NOMO-1 treated with dmso at 0.1 percent for 144 hours (cell line): ENCODE data around the gene TOR4A.

Experiments
- DNase-seq: peaks from one replicate; lab custom pipeline; 2025; ENCODE audit not compliant: unreplicated experiment; lab: John Stamatoyannopoulos, UW

Gene TOR4A

GRCh38 chr9:137305060-137305797 is 27.7 kb downstream of the TOR4A start:
- no peak for DNase-seq

DNA sequence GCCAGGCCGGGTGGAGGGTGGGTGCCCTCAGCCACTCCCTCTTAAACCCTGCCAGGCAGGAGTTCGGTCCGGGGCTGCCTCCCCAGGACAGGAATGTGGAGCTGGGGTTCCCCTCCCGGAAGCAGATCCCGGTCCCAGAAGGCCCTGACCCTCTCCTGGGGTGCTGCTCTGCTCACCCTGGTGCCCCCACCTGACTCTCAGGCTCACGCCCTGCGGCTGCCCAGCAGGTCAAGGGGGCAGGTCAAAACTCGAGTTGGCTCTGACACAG is 28.2 kb downstream of the TOR4A start:
- DNase-seq = no peak

- no peak for DNase-seq
Measured at GRCh38 chr9:137306066-137306849, 28.7 kb downstream of the TOR4A start.

- DNase-seq = no peak
Measured at GRCh38 chr9:137306850-137307254, 29.3 kb downstream of the TOR4A start.

- no peak for DNase-seq
Measured at GRCh38 chr9:137307255-137308056, 29.9 kb downstream of the TOR4A start.

DNA sequence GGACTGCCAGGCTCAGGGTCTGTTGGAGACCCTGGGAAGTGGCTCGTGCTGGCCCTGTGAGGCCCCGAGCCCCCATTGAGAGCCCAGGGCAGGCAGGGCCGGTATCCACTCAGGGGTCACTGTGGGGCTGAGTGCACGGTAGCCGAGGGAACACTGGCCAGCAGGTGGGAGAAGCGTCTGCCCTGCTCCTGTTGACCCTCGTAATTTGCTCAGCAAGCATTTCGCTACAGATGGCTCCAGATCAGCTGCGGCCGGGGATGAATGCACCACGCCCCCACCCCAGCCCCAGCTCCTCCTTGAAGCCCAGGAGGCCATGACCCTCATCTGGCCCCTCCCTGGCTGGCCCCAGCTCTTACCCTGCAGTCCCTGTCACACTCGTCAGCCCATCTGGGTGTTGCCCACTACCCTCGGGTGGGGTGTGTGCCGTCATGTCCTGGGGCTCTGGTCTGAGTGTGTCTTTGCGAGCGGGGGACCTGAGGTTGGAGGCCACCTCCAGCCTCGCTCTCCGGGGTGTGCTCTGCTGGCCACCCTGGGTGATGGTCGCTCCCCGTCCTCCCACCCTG is 30.6 kb downstream of the TOR4A start:
- no peak for DNase-seq

GRCh38 chr9:137309368-137310188 is 32.1 kb downstream of the TOR4A start:
- no peak for DNase-seq

GRCh38 chr9:137310189-137311052 is 32.9 kb downstream of the TOR4A start:
- DNase-seq = no peak

GRCh38 chr9:137311171-137311985 is 33.9 kb downstream of the TOR4A start:
- DNase-seq = no peak

DNA sequence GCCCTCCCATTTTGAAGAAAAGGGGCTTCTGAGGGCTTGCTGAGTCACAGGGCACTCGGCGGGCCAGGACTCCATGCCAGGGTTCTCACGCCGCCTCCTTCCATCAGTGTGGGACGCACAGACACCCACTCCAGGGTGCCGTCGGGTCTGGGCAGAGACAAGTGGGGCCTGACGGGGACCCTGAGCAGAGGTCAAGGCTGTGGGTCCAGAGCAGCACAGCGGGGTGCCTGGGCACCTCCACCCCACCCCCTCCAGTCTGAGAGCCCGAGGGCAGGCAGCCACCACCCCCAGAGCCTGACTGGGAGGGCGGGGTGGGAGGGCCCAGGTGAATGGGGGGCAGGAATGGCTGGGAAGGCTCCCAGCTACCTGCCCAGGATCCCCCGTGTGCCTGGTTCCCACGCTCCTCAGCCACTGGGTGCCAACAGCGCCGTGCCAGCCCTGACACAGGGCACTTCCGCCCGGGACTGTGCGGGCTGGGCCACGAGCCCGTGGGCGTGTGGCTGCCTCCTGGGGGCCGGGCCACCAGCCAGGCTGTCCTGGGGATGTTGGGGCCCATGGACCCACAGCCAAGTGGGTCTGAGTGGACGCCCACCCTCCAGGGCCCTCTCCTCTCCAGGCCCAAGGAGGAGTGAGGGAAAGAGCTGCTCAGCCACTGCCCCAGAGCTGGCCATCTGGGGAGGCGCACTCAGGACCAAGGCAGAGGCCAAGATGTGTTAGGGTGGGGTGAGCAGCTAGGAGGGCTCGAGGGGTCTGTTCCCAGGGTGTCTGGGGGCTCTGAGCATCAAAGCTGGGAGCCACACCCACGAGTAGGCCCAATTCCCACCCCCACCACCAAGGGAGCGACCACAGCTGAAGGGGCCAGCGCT is 34.7 kb downstream of the TOR4A start:
- no peak for DNase-seq

- no peak for DNase-seq
Measured at GRCh38 chr9:137312852-137313325, 35.4 kb downstream of the TOR4A start.

DNA sequence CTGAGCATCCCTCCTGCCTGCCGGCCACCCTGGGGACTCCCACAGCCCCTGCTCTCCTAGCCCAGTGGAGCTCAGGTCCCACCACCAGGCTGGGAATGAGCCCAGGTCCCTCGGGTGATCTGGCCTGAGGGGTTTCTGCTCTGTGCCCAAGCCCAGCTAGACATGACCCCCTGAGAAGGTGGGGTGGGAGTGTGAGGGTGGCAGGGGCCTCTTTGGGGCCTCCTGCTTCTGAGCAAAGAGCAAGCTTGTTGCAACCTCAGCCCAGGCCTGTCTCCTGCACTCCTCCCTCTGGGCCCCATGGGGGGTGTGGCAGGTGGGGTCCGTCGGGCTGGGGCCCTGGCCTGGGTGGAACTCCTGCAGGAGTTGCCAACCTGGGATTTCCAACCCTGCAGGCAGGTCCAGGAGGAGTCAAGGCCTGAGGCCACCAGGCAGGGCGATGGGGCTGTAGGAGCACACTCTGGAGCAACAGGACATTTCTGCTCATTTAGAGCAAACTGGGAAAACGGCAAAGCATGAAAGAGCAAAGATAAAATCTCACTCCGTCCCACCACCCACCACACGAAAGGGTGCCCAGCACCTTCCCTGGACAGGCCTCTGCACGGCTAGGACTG is 35.9 kb downstream of the TOR4A start:
- DNase-seq = no peak

DNA sequence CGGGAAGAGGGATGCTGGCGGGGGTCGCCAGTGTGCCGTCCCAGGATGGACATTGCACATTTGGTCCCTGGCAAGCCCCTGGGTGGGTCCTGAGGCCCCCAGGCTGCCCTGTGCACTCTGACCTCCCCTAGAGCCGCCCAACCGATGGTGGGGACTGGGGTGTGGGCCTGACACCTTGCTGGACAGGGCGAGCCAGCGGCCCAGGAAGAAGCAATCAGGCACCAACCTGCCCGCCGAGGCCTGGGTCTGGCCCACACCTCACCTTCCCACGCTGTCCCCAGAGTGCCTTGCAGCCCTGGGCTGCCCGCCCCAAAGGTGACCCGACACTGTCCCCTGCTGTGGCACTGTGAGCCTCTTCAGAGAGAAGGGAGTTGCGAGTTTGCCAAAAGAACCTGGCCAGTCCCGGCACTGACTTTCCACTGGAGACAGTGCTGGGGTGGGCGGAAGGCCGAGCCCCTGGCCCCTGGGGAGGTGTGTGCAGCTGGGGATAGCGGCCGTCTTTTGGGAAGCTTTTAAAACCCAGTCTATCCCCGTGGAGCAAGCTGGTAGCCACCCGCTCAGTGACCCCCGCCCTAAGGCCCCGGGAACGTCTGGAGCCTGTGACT is 36.5 kb downstream of the TOR4A start:
- no peak for DNase-seq

- DNase-seq = no peak
Measured at GRCh38 chr9:137314561-137315560, 37.3 kb downstream of the TOR4A start.

DNA sequence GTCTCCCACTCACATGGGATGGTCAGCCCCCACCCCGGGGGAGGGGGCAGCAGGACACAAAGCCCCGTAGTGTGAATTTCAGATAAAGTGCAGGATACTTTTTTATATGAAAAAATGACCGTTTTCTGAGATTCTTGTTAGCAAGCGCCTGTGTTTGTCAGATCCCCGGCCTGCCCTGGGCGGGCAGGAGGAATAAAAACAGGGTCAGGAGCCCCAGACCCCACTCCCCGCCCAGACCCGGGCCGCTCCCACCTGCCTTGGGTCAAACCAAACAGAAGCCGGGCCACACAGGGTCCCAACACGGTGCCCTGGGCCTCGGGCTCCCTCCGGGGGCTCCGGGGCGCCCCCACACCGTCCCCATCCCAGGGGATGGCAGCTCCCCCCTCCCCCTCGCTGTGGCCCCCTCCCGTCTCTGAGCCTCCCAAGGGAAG is 38.1 kb downstream of the TOR4A start:
- DNase-seq = no peak
